Activated T-cell treated with anti-CD3 and anti-CD28 coated beads, Interleukin-2, amount 50 U/mL, for 4 hours (primary cell): ENCODE measurements around the gene GFI1. TPM values are rescaled to one million over a fixed set of nuclear protein-coding genes. Genes with fewer than 3 reads are reported as not detected.
A peak's percentile ranks its signal among the peaks of the same experiment; 100 is the strongest.

ENCODE experiments used
- ATAC-seq, 2 donors: fragments of 200-7000 bp; cut with Tn5 transposase; one replicate each; pipeline ENCODE4 v1.10.0; 2021
- DNase-seq: peaks from one replicate; pipeline ENCODE4 v3.0.0-alpha.2; 2020
- H3K27me3 Mint-ChIP-seq: one replicate; pipeline ENCODE4 v1.8.0; 2021; ENCODE audit warnings: low read depth, mixed read lengths
- H3K36me3 Mint-ChIP-seq: one replicate; pipeline ENCODE4 v1.8.0; 2022; ENCODE audit warnings: mixed read lengths; ENCODE audit not compliant: insufficient read depth
- H3K4me1 Mint-ChIP-seq: one replicate; pipeline ENCODE4 v1.8.0; 2021; ENCODE audit warnings: low read depth, mixed read lengths
- H3K4me3 Mint-ChIP-seq: one replicate; pipeline ENCODE4 v1.8.0; 2021; ENCODE audit warnings: mild to moderate bottlenecking, moderate library complexity, mixed read lengths
- H3K9me3 Mint-ChIP-seq: one replicate; pipeline ENCODE4 v1.8.0; 2021; ENCODE audit warnings: mixed read lengths
- total RNA-seq, 3 donors: library from RNA; stranded (reverse); gene quantifications; one replicate each; pipeline ENCODE4 v1.2.1, GENCODE V29; 2021

GFI1 gene
- total RNA-seq, 3 donors from 2014 or later = 99.4 to 136 (median 115) TPM

- peak overlapping the region; percentile 90 for H3K4me3 Mint-ChIP-seq
- peaks cover 44% of the 10 kb centered on the region for H3K4me1 Mint-ChIP-seq
- no peak for ATAC-seq
Observed at GRCh38 chr1:92482665-92483609, 3.8 kb downstream of the GFI1 start.

DNA sequence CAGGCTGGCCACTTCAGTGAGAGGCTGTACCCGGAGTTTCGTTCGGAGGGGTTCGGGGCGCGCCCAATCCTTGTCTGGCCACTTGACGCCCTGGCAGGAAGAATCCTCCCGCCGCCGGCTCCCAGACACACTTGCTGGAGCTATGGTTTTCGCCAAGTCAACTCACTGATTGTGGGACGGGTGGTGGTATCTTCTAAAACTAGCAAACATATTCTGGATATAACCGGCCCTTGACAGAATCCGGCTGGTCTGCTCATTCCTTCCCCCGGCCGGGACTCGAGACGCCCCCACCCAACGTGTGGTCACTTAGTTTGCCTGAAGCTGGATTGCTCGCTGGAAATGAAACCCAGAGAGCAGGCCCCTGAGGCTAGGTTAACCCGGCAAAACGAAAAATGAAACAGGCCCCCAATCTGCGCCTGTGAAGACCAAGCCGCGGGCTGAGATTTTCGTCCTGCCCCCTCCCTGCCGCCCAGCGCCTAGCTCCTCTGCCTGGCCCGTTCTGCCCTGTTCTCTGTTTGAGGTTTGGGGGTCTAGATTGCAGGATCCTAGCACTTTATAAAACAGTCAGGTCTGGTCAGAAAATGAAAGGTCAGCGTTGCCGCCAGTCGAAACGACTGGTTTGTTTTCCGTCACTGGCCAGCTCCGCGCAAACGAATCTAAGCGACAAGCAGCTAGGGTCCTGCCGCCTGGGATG, 4.6 kb downstream of the GFI1 start:
- Mint-ChIP-seq H3K36me3 (peaks cover 48% of the 10 kb centered on the region), H3K4me1 (peaks cover 44% of the 10 kb centered on the region)
- no peak for ATAC-seq

More at GRCh38 chr1:92482665-92483609, 3.8 kb downstream of the GFI1 start:
- DNase-seq = peak; percentile 42
- H3K9me3 Mint-ChIP-seq = no peaks in the 10 kb centered on the region
- no peaks in the 10 kb centered on the region for H3K27me3 Mint-ChIP-seq
- peaks cover 43% of the 10 kb centered on the region for H3K36me3 Mint-ChIP-seq

DNA sequence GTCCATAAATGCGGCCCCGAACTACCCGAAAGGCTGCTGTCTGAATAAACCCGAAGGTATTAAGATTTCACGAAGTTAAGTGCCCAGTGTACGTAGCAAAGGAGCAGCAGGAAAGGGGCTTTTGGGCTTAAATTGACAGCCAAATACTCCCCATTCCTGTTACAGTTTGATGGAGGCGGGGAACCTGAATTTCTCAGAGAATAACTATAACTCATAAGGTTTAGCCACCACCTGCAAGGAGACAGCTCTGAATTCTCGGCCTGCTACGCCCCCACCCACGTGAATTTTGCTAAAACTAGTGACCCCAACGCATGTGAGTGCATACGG, 5.2 kb downstream of the GFI1 start:
- ATAC-seq = no peak
- no peaks in the 10 kb centered on the region for H3K27me3 Mint-ChIP-seq
- no peaks in the 10 kb centered on the region for H3K9me3 Mint-ChIP-seq
- H3K4me1 Mint-ChIP-seq = peaks cover 49% of the 10 kb centered on the region
- DNase-seq = no peak
- H3K36me3 Mint-ChIP-seq = peaks cover 51% of the 10 kb centered on the region
- peak overlapping the region; percentile 90 for H3K4me3 Mint-ChIP-seq

More for the DNA sequence above, 4.6 kb downstream of the GFI1 start:
- Mint-ChIP-seq H3K9me3 (no peaks in the 10 kb centered on the region), H3K27me3 (no peaks in the 10 kb centered on the region), H3K4me3 (peak overlapping the region; percentile 90)
- DNase-seq = no peak

DNA sequence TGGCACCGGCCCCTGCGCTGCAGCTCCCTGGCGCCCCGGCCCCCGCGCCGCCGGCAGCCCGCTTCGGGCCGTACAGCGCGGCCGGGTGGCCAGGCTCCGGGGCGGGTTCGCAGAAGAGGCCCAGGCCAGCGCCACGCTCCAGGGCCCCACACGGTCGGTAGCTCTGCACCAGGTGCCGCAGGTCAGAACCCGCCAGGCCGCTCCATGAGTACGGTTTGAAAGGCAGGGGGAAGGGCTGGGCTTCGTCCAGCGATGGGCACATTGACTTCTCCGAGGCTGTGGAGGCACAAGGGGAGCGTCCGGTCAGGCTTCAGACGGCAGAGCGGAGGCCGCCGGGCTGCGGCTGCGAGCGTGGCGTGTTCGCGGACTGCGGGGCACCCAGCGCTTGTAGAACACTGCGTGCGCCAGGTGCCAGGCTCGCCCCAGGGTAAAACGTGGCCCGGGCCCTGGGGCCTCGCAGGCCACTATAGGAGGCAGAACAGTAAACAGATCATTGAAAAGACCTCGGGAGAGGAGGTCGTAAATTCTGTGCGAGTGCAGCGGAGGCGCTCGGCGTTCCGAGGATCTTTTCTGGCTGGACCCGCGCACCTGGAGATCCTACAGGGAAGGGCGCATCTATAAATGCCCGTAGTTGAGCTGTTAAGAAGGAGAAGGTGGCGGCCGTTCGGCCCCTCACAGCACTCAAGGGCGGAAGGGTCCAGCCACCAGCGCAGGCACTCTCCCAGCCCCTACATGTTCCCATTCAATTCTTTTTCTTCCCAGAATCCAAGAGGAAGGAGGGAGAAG, 5.7 kb downstream of the GFI1 start:
- no peaks in the 10 kb centered on the region for H3K27me3 Mint-ChIP-seq
- peaks cover 55% of the 10 kb centered on the region for H3K4me1 Mint-ChIP-seq
- no peak for DNase-seq
- peaks cover 53% of the 10 kb centered on the region for H3K36me3 Mint-ChIP-seq
- no peak for ATAC-seq
- no peaks in the 10 kb centered on the region for H3K9me3 Mint-ChIP-seq
- H3K4me3 Mint-ChIP-seq = peak overlapping the region; percentile 90

DNA sequence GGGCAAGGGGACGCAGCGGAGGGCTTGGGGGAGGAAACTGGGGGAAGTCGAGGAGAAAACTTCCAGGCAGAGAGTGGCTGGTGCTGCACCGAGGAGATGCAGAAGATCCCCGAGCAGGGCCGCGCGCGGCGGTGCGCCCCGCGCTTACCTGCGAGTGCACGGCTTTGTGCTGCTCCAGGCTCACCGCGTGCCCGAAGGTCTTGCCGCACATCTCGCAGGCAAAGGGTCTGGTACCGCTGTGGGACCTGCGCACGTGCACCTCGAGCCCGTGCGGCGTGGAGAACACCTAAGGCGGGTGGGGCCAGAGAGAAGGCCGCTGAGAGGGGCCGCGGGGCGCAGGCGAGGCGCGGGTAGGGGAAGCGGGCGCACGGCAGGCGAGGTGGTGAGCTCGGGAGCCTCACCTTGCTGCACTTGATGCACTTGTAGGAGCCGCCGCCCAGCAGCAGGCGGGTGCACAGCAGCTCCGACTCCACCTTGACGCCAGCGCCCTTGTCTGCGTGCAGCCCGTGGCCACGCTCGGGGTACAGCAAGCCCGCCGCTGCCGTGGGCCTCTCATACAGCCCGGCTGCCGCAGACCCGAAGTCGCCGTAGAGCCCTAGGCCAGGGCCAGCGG, 6.4 kb downstream of the GFI1 start:
- peaks cover 62% of the 10 kb centered on the region for H3K4me1 Mint-ChIP-seq
- DNase-seq (no peak), ATAC-seq (no peak)
- no peaks in the 10 kb centered on the region for H3K27me3 Mint-ChIP-seq
- peak overlapping the region; percentile 72 for H3K4me3 Mint-ChIP-seq
- peaks cover 58% of the 10 kb centered on the region for H3K36me3 Mint-ChIP-seq
- no peaks in the 10 kb centered on the region for H3K9me3 Mint-ChIP-seq

DNA sequence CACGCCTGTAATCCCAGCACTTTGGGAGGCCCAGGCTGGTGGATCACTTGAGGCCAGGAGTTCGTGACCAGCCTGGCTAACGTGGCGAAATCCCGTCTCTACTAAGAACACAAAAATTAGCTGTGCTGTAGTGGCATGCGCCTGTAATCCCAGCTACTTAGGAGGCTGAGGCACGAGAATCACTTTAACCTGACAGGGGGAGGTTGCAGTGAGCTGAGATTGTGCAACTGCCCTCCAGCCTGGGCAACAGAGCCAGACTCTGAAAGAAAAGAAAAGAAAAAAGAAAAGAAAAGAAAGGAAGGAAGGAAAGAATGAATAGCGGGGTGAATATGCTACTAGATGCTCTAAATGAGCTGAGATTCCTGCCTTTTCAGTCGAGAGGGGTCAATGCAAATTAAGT, 7.1 kb downstream of the GFI1 start:
- Mint-ChIP-seq H3K27me3 (no peaks in the 10 kb centered on the region), H3K9me3 (no peaks in the 10 kb centered on the region), H3K36me3 (peaks cover 65% of the 10 kb centered on the region), H3K4me1 (peaks cover 69% of the 10 kb centered on the region), H3K4me3 (peak overlapping the region; percentile 72)
- ATAC-seq (no peak), DNase-seq (no peak)

GRCh38 chr1:92478393-92478792, 8.3 kb downstream of the GFI1 start:
- Mint-ChIP-seq H3K4me3 (peak overlapping the region; percentile 72), H3K4me1 (peaks cover 78% of the 10 kb centered on the region), H3K9me3 (no peaks in the 10 kb centered on the region), H3K27me3 (no peaks in the 10 kb centered on the region), H3K36me3 (peaks cover 70% of the 10 kb centered on the region)
- DNase-seq (no peak), ATAC-seq (peak; percentile 4 to 16)

DNA sequence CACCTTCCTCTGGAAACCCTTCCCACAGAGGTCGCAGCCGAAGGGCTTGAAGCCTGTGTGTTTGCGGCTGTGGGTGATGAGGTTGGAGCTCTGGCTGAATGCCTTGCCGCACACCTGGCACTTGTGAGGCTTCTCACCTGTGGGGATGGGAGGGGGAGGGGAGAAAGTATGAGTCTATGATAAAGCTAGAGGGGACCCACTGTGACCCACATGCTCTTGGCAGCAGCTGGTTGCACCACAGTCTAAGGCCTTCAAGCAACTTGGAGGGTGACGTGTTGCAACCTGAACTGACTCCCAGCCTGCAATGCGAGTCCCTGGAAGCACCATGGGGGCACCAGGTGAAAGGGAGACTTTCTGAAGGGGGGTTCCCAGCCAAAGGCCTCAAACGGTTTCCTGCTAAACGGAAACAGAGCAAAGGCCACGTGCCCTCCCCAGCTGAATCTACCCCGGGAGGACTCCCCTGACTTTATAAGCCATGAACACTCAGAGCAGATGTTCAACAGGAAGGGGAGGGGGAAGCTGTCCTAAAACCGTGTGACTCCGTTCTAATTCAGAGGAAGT, 10.6 kb downstream of the GFI1 start:
- Mint-ChIP-seq H3K9me3 (no peaks in the 10 kb centered on the region), H3K36me3 (peaks cover 67% of the 10 kb centered on the region), H3K4me3 (no peak overlapping the region), H3K4me1 (peaks cover 79% of the 10 kb centered on the region), H3K27me3 (no peaks in the 10 kb centered on the region)
- peak; percentile 30 to 42 for ATAC-seq
- peak; percentile 61 for DNase-seq

DNA sequence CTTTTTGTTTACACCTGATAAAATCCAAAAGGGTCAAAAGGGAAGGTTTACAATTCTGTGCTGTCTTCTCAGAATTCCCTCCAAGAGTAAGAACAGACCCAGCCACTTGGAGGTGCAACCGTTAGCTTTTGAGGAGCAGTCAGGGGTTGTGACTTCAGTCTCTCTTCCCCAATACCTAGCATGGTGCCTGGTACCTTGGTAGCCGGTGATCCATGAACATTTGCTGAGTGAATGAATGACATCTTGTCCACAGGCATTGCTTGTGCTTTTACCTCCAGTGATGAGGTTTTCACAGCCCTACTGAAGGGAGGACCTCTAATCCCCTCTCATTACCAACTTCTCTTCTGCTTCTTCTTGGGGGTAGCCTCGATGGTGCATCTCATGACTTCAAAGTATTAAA, 11.7 kb downstream of the GFI1 start:
- Mint-ChIP-seq H3K27me3 (no peaks in the 10 kb centered on the region), H3K4me3 (peak overlapping the region; percentile 24), H3K9me3 (no peaks in the 10 kb centered on the region), H3K4me1 (peaks cover 80% of the 10 kb centered on the region), H3K36me3 (peaks cover 69% of the 10 kb centered on the region)
- ATAC-seq = no peak
- no peak for DNase-seq

- Mint-ChIP-seq H3K4me1 (peaks cover 69% of the 10 kb centered on the region), H3K36me3 (peaks cover 64% of the 10 kb centered on the region), H3K9me3 (no peaks in the 10 kb centered on the region), H3K4me3 (peak overlapping the region; percentile 24), H3K27me3 (no peaks in the 10 kb centered on the region)
- DNase-seq (no peak), ATAC-seq (peak; percentile 68 to 71)
Observed at GRCh38 chr1:92473781-92474495, 12.8 kb downstream of the GFI1 start.

DNA sequence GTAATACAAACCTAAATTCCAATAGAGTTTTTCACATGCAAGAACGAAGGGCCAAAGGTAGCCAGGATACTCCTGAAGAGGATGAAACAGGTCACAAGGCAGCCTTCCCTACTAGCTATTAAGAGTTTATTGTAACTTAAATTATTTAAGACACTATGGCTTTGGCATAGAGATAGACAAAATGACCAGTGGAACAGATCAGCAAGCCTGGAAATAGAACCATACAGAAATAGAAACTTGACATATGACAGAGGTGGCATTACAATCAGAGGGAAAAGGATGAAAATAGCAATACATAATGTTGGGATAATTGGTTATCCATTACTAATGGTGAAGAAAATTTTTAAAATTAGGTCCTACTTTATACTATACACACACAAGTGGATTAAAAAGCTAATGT, 16.5 kb downstream of the GFI1 start:
- H3K4me1 Mint-ChIP-seq = peaks cover 48% of the 10 kb centered on the region

DNA sequence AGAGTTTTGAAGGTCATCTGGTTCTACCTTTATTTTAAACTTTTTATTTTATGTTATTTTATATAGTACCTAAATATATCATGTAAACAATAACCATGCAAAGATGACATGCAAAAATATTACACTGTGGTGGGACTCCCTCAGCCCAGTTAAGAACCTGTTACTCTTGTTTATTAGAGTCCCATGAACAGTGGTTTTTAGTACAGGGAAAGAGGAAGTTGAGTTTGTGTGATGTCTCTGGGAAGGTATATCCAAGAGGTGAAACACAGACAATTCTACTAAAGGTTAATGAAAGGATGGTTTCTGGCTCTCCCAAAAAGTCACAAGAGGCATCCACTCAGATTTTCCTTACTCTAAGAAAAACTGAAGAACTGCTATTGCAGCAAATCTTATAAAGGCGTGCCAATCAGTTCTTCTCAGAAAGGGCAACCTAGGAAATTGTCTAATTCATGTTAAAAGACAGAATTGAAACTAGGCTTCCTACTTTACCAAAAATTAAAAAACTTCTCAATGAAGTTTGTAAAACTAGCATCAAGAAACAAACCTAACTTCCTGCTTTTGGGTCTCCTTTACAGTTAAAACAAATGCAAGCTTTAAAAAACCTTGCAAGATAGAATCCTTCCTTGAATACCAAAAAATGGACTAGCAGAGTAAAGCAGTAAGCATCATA, 19.9 kb downstream of the GFI1 start:
- Mint-ChIP-seq H3K4me1 (peaks cover 42% of the 10 kb centered on the region), H3K27me3 (no peaks in the 10 kb centered on the region), H3K36me3 (peaks cover 18% of the 10 kb centered on the region), H3K9me3 (no peaks in the 10 kb centered on the region), H3K4me3 (no peak overlapping the region)
- no peak for ATAC-seq
- DNase-seq = no peak

More for the DNA sequence above, 16.5 kb downstream of the GFI1 start:
- Mint-ChIP-seq H3K9me3 (no peaks in the 10 kb centered on the region), H3K27me3 (no peaks in the 10 kb centered on the region), H3K4me3 (no peak overlapping the region), H3K36me3 (peaks cover 37% of the 10 kb centered on the region)
- DNase-seq = no peak
- ATAC-seq = no peak

DNA sequence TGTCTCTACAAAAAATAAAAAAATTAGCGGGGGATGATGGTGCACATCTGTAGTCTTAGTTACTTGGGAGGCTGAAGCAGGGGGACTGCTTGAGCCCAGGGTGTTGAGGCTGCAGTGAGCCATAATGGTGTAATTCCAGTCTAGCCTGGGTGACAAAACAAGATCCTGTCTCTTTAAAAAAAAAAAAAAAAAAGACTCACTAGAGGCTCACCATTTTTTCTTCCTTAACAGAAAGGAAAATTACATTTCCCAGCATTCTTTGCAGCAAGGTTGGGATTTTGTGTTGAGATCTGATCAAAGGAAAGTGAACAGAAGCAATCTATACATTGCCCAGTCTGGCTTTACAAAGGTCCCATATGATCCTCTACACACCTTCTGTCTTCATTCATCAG, 21.5 kb downstream of the GFI1 start:
- no peak for DNase-seq
- H3K36me3 Mint-ChIP-seq = peaks cover 11% of the 10 kb centered on the region
- no peak overlapping the region for H3K4me3 Mint-ChIP-seq
- peak; percentile 22 to 24 for ATAC-seq
- peaks cover 42% of the 10 kb centered on the region for H3K4me1 Mint-ChIP-seq
- no peaks in the 10 kb centered on the region for H3K27me3 Mint-ChIP-seq
- H3K9me3 Mint-ChIP-seq = no peaks in the 10 kb centered on the region
